KMS-11 (cell line): ENCODE measurements around the gene CAPN12.
"Not testable (repeated sequence)": the region's sequence is repeated elsewhere in the genome, so short reads cannot be mapped to it uniquely, and the experiment has no call there.

Experiments used
- H2AFZ ChIP-seq: fragments of 200-600 bp; sonication (generic); 2 replicates; pipeline ENCODE4 v1.6.1; 2016; ENCODE audit warnings: antibody characterized with exemption, mixed run types, low read depth
- H3K27ac ChIP-seq: fragments of 200-600 bp; sonication (generic); 2 replicates; pipeline ENCODE4 v1.6.1; 2016; ENCODE audit warnings: mild to moderate bottlenecking, mixed run types
- H3K27me3 ChIP-seq: fragments of 200-600 bp; sonication (generic); 2 replicates; pipeline ENCODE4 v1.6.1; 2017; ENCODE audit warnings: mild to moderate bottlenecking, low read depth, mixed run types, moderate library complexity; ENCODE audit not compliant: insufficient read depth
- H3K36me3 ChIP-seq: fragments of 200-600 bp; sonication (generic); 2 replicates; pipeline ENCODE4 v1.6.1; 2017; ENCODE audit warnings: mild to moderate bottlenecking, mixed run types; ENCODE audit not compliant: insufficient read depth
- H3K4me1 ChIP-seq: fragments of 200-600 bp; sonication (generic); 2 replicates; pipeline ENCODE4 v1.6.1; 2016; ENCODE audit warnings: mild to moderate bottlenecking, low read depth, mixed run types; ENCODE audit not compliant: poor library complexity, severe bottlenecking
- H3K4me2 ChIP-seq: fragments of 200-600 bp; sonication (generic); 2 replicates; pipeline ENCODE4 v1.7.0; 2016; ENCODE audit warnings: mild to moderate bottlenecking, mixed run types
- H3K4me3 ChIP-seq: fragments of 200-600 bp; sonication (generic); IDR thresholded peaks from 2 replicates; pipeline ENCODE4 v1.6.1; 2017; ENCODE audit warnings: low read depth, low read length, mixed read lengths; ENCODE audit not compliant: insufficient read depth
- H3K79me2 ChIP-seq: fragments of 200-600 bp; sonication (generic); 2 replicates; pipeline ENCODE4 v1.6.1; 2016; ENCODE audit warnings: low read depth, mixed run types; ENCODE audit not compliant: insufficient read depth
- H3K9ac ChIP-seq: fragments of 200-600 bp; sonication (generic); 2 replicates; pipeline ENCODE4 v1.6.1; 2016; ENCODE audit warnings: mild to moderate bottlenecking, mixed run types
- H4K20me1 ChIP-seq: fragments of 200-600 bp; sonication (generic); 2 replicates; pipeline ENCODE4 v1.6.1; 2016; ENCODE audit warnings: mild to moderate bottlenecking, mixed run types; ENCODE audit not compliant: insufficient read depth
- CTCF ChIP-seq: fragments of 200-600 bp; sonication (generic); conservative IDR thresholded peaks from 2 replicates; pipeline ENCODE4 v1.6.1; 2017; ENCODE audit warnings: low read depth, mild to moderate bottlenecking, antibody characterized with exemption, low read length, moderate library complexity, mixed read lengths

Gene CAPN12

DNA sequence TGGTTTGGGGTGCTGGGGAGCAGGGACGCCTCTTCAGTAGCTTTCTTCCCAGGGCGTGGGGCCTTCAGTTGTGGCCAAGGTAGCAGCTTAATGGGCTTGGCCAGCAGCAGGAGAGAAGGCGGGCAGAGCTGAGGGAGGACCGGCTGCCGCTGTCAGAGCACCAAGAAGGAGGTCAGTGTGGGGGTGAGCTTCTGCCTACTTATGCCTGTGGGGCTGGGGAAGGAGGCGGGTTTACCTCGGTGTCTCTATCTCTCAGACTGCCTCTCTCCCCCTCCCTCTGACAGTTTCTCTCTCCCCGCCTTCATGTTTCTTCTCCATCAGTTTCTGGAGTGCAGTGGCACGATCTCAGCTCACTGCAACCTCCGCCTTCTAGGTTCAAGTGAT lies at the start of gene CAPN12:
CAPN12 (minus strand) TSS at position 177 of the 384 bp plus-strand sequence. CDS start 309 bp downstream, outside the sequence.
- Histone ChIP-seq H4K20me1 (no peaks in the 10 kb centered on the region), H3K27me3 (no peaks in the 10 kb centered on the region), H3K4me2 (no peak within 1 kb of the TSS), H2AFZ (no peak within 1 kb of the TSS), H3K4me3 (no peak within 1 kb of the TSS), H3K27ac (no peak within 1 kb of the TSS), H3K9ac (no peak within 1 kb of the TSS), H3K79me2 (no peaks in the 10 kb centered on the region), H3K4me1 (no peaks in the 10 kb centered on the region), H3K36me3 (no peaks in the 10 kb centered on the region)
- no peak for TF ChIP-seq CTCF

- H3K79me2 ChIP-seq: no peaks in the 10 kb centered on the region
- H2AFZ ChIP-seq: no peak overlapping the region
- TF ChIP-seq CTCF: no peak
- no peaks in the 10 kb centered on the region for H3K4me1 ChIP-seq
- no peak overlapping the region for H3K9ac ChIP-seq
- no peak overlapping the region for H3K4me3 ChIP-seq
- H3K27ac ChIP-seq: no peak overlapping the region
- H3K36me3 ChIP-seq: no peaks in the 10 kb centered on the region
- no peak overlapping the region for H3K4me2 ChIP-seq
- no peaks in the 10 kb centered on the region for H3K27me3 ChIP-seq
- no peaks in the 10 kb centered on the region for H4K20me1 ChIP-seq
These were observed 49.4 kb upstream of the CAPN12 start for GRCh38 chr19:38793671-38794070.

GRCh38 chr19:38793177-38793576 lies 48.9 kb upstream of the CAPN12 start:
- H3K27me3 ChIP-seq: no peaks in the 10 kb centered on the region
- no peak overlapping the region for H3K27ac ChIP-seq
- H4K20me1 ChIP-seq: no peaks in the 10 kb centered on the region

GRCh38 chr19:38792250-38793111 lies 48.2 kb upstream of the CAPN12 start:
- Histone ChIP-seq H3K4me3 (no peak overlapping the region), H2AFZ (no peak overlapping the region)

More at GRCh38 chr19:38793177-38793576, 48.9 kb upstream of the CAPN12 start:
- TF ChIP-seq CTCF: no peak
- Histone ChIP-seq H3K36me3 (no peaks in the 10 kb centered on the region), H3K4me3 (no peak overlapping the region), H3K79me2 (no peaks in the 10 kb centered on the region), H3K9ac (no peak overlapping the region), H3K4me1 (no peaks in the 10 kb centered on the region), H3K4me2 (no peak overlapping the region), H2AFZ (no peak overlapping the region)

DNA sequence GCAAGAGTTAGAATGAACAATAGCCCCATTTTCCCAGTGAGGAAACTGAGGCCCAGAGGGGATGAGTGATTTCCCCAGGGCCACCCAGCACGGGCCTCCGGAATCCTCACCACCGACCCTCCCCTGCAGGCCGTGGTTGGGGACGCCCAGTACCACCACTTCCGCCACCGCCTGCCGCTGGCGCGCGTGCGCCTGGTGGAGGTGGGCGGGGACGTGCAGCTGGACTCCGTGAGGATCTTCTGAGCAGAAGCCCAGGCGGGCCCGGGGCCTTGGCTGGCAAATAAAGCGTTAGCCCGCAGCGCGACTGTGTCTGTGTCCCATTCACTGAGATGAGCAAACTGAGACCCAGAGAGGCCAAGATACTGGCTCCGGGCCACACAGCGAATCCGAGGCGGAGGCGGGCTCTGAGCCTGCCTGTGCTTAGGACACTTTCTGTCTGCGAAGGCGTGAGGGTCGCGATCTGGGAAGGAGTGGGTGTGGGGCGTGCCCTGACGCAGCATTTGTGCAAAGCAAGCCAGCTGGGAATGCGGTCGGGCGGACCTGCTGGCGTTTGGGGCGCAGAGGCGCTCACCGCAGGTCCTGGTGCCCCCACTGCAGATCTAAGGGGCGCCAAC lies 47.3 kb upstream of the CAPN12 start:
- not testable (repeated sequence) for H3K36me3 ChIP-seq, H3K4me2 ChIP-seq, H3K4me1 ChIP-seq, H3K27ac ChIP-seq, H2AFZ ChIP-seq, H4K20me1 ChIP-seq, H3K27me3 ChIP-seq, H3K79me2 ChIP-seq, H3K4me3 ChIP-seq, H3K9ac ChIP-seq

More at GRCh38 chr19:38792250-38793111, 48.2 kb upstream of the CAPN12 start:
- Histone ChIP-seq H3K36me3 (no peaks in the 10 kb centered on the region), H3K4me1 (no peaks in the 10 kb centered on the region), H3K79me2 (no peaks in the 10 kb centered on the region), H3K27me3 (no peaks in the 10 kb centered on the region), H4K20me1 (no peaks in the 10 kb centered on the region), H3K9ac (no peak overlapping the region), H3K4me2 (no peak overlapping the region), H3K27ac (no peak overlapping the region)
- TF ChIP-seq CTCF: no peak

DNA sequence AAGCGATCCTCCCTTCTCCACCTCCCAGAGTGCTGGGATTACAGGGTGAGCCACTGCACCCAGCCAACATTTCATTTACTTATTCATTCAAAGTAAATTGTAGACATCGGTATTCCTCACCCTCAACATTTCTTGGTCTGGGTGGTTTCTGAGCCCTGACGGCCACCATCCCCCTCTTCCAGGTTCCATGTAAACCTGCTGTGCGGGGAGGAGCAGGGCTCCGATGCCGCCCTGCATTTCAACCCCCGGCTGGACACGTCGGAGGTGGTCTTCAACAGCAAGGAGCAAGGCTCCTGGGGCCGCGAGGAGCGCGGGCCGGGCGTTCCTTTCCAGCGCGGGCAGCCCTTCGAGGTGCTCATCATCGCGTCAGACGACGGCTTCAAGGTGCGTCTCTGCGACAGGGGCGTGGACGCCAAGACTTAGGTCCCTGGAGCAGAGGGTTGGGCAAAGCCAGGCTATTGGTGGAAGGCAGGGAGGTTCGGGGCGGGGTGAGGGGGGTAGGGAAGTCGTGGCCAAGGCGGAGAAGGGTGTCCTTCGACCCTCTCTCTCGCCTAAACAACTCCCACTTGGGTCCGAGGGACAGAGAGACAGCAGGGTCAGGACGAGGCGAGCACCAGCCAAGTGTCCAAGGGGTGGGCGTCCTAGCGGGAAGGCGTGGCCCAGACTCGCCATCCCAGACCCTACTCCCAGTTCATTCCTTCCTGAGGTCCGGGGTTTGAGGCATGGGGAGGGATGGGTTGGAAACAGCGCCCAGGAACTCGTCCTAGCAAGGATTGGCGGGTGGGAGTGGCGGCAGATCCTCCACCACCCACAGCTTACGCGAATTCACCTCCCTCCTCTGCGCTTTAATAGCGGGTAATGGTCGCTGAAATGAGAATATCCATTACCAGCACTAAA lies 46.5 kb upstream of the CAPN12 start:
- H3K27me3 ChIP-seq, H2AFZ ChIP-seq, H3K79me2 ChIP-seq, H3K27ac ChIP-seq, H3K9ac ChIP-seq, H4K20me1 ChIP-seq, H3K4me2 ChIP-seq, H3K4me1 ChIP-seq, H3K36me3 ChIP-seq, H3K4me3 ChIP-seq: not testable (repeated sequence)
